Endothelial cell of umbilical vein (primary cell): ENCODE results near the gene GTF3C4. TPM values are rescaled to one million over a fixed set of nuclear protein-coding genes. Genes with fewer than 3 reads are reported as not detected.

Source experiments
- BruUV-seq: library from RNA; stranded (reverse); fragments of 400-500 nt; replicated peaks from 2 replicates; lab custom pipeline; 2021; lab: Mats Ljungman, UMichigan
- CTCF ChIA-PET: fragments of 300-600, 350-600 bp; sonication (Branson Sonifier 250); formaldehyde crosslinking; loops from one replicate; lab custom pipeline; 2021; ENCODE audit warnings: antibody characterized with exemption, inconsistent platforms; lab: Charles Lee
- POLR2A ChIA-PET: fragments of 300-600, 350-600 bp; sonication (Branson Sonifier 250); formaldehyde crosslinking; loops from one replicate; lab custom pipeline; 2021; ENCODE audit warnings: antibody characterized with exemption, inconsistent platforms; lab: Charles Lee
- DNase-seq: peaks from one replicate; pipeline ENCODE4 v3.0.0-alpha.2; 2011; ENCODE audit warnings: low read depth, low spot score
- FAIRE-seq: peaks from 2 replicates; lab custom pipeline; 2011; peaks lifted over from hg19 to GRCh38; lab: Jason Lieb, UNC
- H2AFZ ChIP-seq: 2 replicates; pipeline ENCODE4 v1.6.0; 2012; ENCODE audit warnings: low read depth, low read length, control low read depth, inconsistent platforms
- H3K27ac ChIP-seq: 2 replicates; pipeline ENCODE4 v1.5.1; 2011; ENCODE audit warnings: low read depth, mild to moderate bottlenecking, control low read depth, low read length, moderate library complexity; ENCODE audit not compliant: insufficient read depth
- H3K27me3 ChIP-seq, 2 experiments: 2 replicates each; pipeline versions ENCODE4 v1.6.0 to v1.6.1; 2011; ENCODE audit warnings: low read length in 2 of 2, mixed read lengths in 1 of 2; ENCODE audit not compliant: control insufficient read depth in 2 of 2, insufficient read depth in 2 of 2
- H3K36me3 ChIP-seq, 2 experiments: 2 replicates in 1 of 2; 3 replicates in 1 of 2; pipeline ENCODE4 v1.5.1; 2011; ENCODE audit warnings: low read length in 2 of 2, mild to moderate bottlenecking in 1 of 2, moderate library complexity in 1 of 2; ENCODE audit not compliant: control insufficient read depth in 2 of 2, insufficient read depth in 2 of 2; ENCODE audit errors: extremely low read depth in 1 of 2
- H3K4me1 ChIP-seq: 3 replicates; pipeline ENCODE4 v1.5.1; 2011; ENCODE audit warnings: mild to moderate bottlenecking, low read length; ENCODE audit not compliant: control insufficient read depth, insufficient read depth; ENCODE audit errors: extremely low read depth
- H3K4me2 ChIP-seq: 2 replicates; pipeline ENCODE4 v1.6.1; 2011; ENCODE audit warnings: low read length, control low read depth, mixed read lengths; ENCODE audit not compliant: insufficient read depth
- H3K4me3 ChIP-seq, 3 experiments: fragments of 200-600 bp in 1 of 3; sonication (generic), shearing (Covaris generic) in 1 of 3; replicated peaks in 1 of 3; 2 replicates each; pipeline ENCODE4 v1.5.1; 2011 to 2016; ENCODE audit warnings: control low read depth in 3 of 3, low read length in 3 of 3, mild to moderate bottlenecking in 2 of 3, inconsistent platforms in 1 of 3, low read depth in 1 of 3, moderate library complexity in 1 of 3; ENCODE audit not compliant: insufficient read depth in 1 of 3
- H3K79me2 ChIP-seq: 2 replicates; pipeline ENCODE4 v1.6.0; 2012; ENCODE audit warnings: low read length, inconsistent platforms; ENCODE audit not compliant: control insufficient read depth, insufficient read depth
- H3K9ac ChIP-seq: replicated peaks from 2 replicates; pipeline ENCODE3; 2011; ENCODE audit warnings: low read length, control low read depth; ENCODE audit not compliant: insufficient read depth; ENCODE audit errors: extremely low read depth
- H3K9me1 ChIP-seq: replicated peaks from 3 replicates; pipeline ENCODE4 v1.6.0; 2011; ENCODE audit warnings: mild to moderate bottlenecking, low read length; ENCODE audit not compliant: control insufficient read depth, insufficient read depth; ENCODE audit errors: extremely low read depth
- H3K9me3 ChIP-seq: replicated peaks from 2 replicates; pipeline ENCODE4 v1.5.1; 2012; ENCODE audit warnings: low read length, inconsistent platforms; ENCODE audit not compliant: control insufficient read depth, insufficient read depth
- H4K20me1 ChIP-seq: replicated peaks from 2 replicates; pipeline ENCODE3; 2011; ENCODE audit warnings: mild to moderate bottlenecking, low read length; ENCODE audit not compliant: control insufficient read depth, insufficient read depth; ENCODE audit errors: extremely low read depth
- CTCF ChIP-seq, 2 donors: IDR thresholded peaks; 1 replicate in 1 of 2; 2 replicates in 1 of 2; pipeline ENCODE4 v1.5.1; 2011; ENCODE audit warnings: low read length in 2 of 2, mild to moderate bottlenecking in 2 of 2, moderate library complexity in 2 of 2, control low read depth in 1 of 2, inconsistent platforms in 1 of 2, low read depth in 1 of 2; ENCODE audit not compliant: insufficient read depth in 1 of 2; ENCODE audit errors: extremely low read depth in 1 of 2
- EZH2 ChIP-seq: IDR thresholded peaks from 2 replicates; pipeline ENCODE4 v1.6.1; 2012; ENCODE audit warnings: borderline replicate concordance, low read depth, mild to moderate bottlenecking, moderate library complexity, low read length, inconsistent platforms; ENCODE audit not compliant: severe bottlenecking
- FOS ChIP-seq: IDR thresholded peaks from 2 replicates; pipeline ENCODE4 v1.6.1; 2011; ENCODE audit warnings: mild to moderate bottlenecking, low read length, moderate library complexity, borderline replicate concordance; ENCODE audit not compliant: insufficient read depth
- GATA2 ChIP-seq: IDR thresholded peaks from 2 replicates; pipeline ENCODE4 v1.7.0; 2011; ENCODE audit warnings: low read depth, mild to moderate bottlenecking, moderate library complexity, mixed read lengths, low read length; ENCODE audit not compliant: insufficient read length, insufficient read depth
- JUN ChIP-seq: IDR thresholded peaks from 2 replicates; pipeline ENCODE4 v1.6.1; 2011; ENCODE audit warnings: borderline replicate concordance, low read depth; ENCODE audit not compliant: insufficient read length, insufficient read depth
- MYC ChIP-seq: IDR thresholded peaks from one replicate; pipeline ENCODE4 v1.6.1; 2011; ENCODE audit warnings: mild to moderate bottlenecking, low read depth, low read length
- POLR2A ChIP-seq: IDR thresholded peaks from 2 replicates; pipeline ENCODE4 v1.6.1; 2012; ENCODE audit warnings: low read depth, mild to moderate bottlenecking, control low read depth, low read length
- POLR2AphosphoS5 ChIP-seq: IDR thresholded peaks from 2 replicates; pipeline ENCODE4 v1.6.1; 2012; ENCODE audit warnings: low read depth, mild to moderate bottlenecking, control low read depth, low read length, moderate library complexity; ENCODE audit not compliant: insufficient read depth
- dilution Hi-C: fragments of 300-500 bp; cut with MboI; formaldehyde crosslinking; loops from one replicate; pipeline ENCODE4 v1.15.0; 2019; ENCODE audit warnings: low sequenced_read_pairs; ENCODE audit not compliant: extremely low pct_ligation_motif_present
- intact Hi-C: fragments of 100-400 bp; cut with micrococcal nuclease; formaldehyde crosslinking; loops from one replicate; pipeline ENCODE4 v1.10.0; 2022
- polyA plus RNA-seq, 4 experiments: library from polyadenylated mRNA; depleted of rRNA in 3 of 4; stranded (reverse) in 3 of 4; unstranded in 1 of 4; fragments of >200 nt; gene quantifications; 2 replicates each; pipeline versions ENCODE4 v1.2.1 to v1.2.3, GENCODE V29; 2011 to 2012; ENCODE audit warnings: missing spikeins in 1 of 4
- total RNA-seq: library from RNA; stranded (reverse); gene quantifications from 2 replicates; pipeline ENCODE4 v1.2.3, GENCODE V29; 2021
- TF ChIP-seq, protein P1 (sequence below): IDR thresholded peaks from 2 replicates; pipeline ENCODE4 v1.6.1; 2011; ENCODE audit not compliant: insufficient read depth, insufficient read length

Gene GTF3C4
- total and polyA plus RNA-seq, 2 donors (not counting 3 experiments of a cell fraction or from before 2014, with no cell fraction given): 3.3 to 19.2 TPM

DNA sequence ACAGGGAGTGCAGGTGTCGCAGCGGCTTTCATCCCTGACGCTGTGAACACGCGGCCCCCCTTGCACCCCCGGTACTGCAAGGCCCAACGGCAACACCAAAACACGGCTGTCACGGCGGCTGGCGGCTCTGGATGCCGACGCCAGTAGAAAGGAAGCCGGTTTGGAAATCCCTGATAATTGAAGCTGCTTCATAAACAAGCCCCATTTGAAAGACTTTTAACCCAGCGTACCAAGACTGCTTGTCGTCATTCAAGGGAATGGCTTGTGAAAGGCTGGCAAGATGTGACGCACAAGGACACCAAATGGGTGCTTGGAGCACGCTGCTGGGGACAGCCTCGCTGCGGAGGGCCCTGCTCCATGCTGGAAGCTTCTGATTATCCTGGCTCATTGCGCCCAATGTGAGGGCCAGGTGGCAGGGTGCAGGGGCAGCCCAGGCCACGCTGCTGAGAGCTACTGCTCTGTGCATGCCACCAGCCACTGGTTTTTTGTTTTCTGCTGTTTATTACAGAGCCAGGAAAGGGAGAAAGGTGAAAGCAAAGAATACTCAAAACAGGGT, 63.1 kb downstream of the GTF3C4 start:
- POLR2A ChIA-PET: no interaction called here
- Histone ChIP-seq H4K20me1 (no peaks in the 10 kb centered on the region), H3K36me3 (no peaks in the 10 kb centered on the region), H3K27ac (no peak overlapping the region), H3K79me2 (no peaks in the 10 kb centered on the region), H3K4me2 (no peak overlapping the region), H3K4me1 (no peaks in the 10 kb centered on the region), H3K4me3 (no peak overlapping the region), H3K9ac (no peak overlapping the region), H2AFZ (no peak overlapping the region), H3K27me3 (no peaks in the 10 kb centered on the region), H3K9me3 (no peaks in the 10 kb centered on the region), H3K9me1 (no peaks in the 10 kb centered on the region)
- no peak for DNase-seq
- TF ChIP-seq MYC (no peak), EZH2 (no peak)
- CTCF ChIA-PET: interaction anchor here (1.6 kb wide), 1 partner anchor 11 kb away, joined by 5 read pairs; no protein-coding TSS in a partner anchor
- intact Hi-C loops (no loop called here), dilution Hi-C loops (no loop called here)
- no peak for FAIRE-seq
- BruUV-seq: no TSS peak

DNA sequence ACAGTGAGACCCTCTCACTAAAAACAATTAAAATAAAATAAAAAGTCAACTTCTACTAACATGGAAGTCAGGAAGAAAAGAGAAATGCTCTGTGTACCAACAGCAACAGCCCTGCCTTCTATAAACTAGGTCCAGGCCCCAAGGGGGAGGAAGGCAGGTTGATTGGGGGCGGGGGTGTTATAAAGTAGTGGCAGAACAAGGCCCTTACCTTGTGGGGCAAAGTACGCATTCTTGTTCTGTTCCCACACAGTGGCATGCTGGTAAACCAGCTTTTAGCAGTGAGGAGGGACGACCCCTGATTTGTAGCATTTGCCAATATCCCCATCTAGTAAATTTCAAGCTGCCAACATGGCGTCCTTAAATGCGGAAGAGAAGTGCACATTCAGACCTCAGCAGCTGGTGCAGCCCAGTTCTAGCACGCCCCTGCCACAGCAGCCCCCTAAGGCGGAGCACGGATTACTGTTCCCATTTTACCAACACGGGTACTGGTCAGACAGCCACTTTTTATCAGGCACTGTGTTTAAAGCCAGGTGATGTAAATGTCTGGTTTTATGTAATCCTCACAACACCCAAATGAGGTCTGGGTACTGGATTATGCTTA, 69.5 kb downstream of the GTF3C4 start:
- CTCF ChIA-PET: interaction anchor here (0.9 to 1.5 kb wide), 2 partner anchors 14 to 30 kb away, joined by 3 read pairs; no protein-coding TSS in a partner anchor

More for the DNA sequence above, 69.5 kb downstream of the GTF3C4 start:
- H3K4me1 ChIP-seq: no peaks in the 10 kb centered on the region
- intact Hi-C loops: no loop called here
- no peak overlapping the region for H3K9ac ChIP-seq
- no TSS peak for BruUV-seq
- H3K79me2 ChIP-seq: no peaks in the 10 kb centered on the region
- dilution Hi-C loops: no loop called here
- POLR2A ChIA-PET: no interaction called here
- TF ChIP-seq CTCF (IDR thresholded peaks at IDR 0.05; ENCODE audit: extremely low read depth in 1 of 2, insufficient read depth in 1 of 2, low read depth in 1 of 2, low read length in 2 of 2): no peak
- no peak for TF ChIP-seq EZH2
- no peak for TF ChIP-seq GATA2
- TF ChIP-seq FOS: no peak
- TF ChIP-seq, protein P1, sequence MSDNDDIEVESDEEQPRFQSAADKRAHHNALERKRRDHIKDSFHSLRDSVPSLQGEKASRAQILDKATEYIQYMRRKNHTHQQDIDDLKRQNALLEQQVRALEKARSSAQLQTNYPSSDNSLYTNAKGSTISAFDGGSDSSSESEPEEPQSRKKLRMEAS: no peak
- TF ChIP-seq POLR2A: no peak
- TF ChIP-seq JUN: no peak
- TF ChIP-seq POLR2AphosphoS5: no peak
- TF ChIP-seq MYC: no peak
- H3K4me3 ChIP-seq: no peak overlapping the region
- no peak overlapping the region for H2AFZ ChIP-seq
- peaks cover 20 to 21% of the 10 kb centered on the region in 2 experiments for H3K27me3 ChIP-seq
- FAIRE-seq (no peak), DNase-seq (no peak)
- no peak overlapping the region for H3K27ac ChIP-seq
- H3K9me3 ChIP-seq: no peaks in the 10 kb centered on the region
- no peaks in the 10 kb centered on the region for H4K20me1 ChIP-seq
- H3K36me3 ChIP-seq: no peaks in the 10 kb centered on the region
- no peak overlapping the region for H3K4me2 ChIP-seq
- no peaks in the 10 kb centered on the region for H3K9me1 ChIP-seq
